ENCODE measurements around the gene PGA5.

DNA sequence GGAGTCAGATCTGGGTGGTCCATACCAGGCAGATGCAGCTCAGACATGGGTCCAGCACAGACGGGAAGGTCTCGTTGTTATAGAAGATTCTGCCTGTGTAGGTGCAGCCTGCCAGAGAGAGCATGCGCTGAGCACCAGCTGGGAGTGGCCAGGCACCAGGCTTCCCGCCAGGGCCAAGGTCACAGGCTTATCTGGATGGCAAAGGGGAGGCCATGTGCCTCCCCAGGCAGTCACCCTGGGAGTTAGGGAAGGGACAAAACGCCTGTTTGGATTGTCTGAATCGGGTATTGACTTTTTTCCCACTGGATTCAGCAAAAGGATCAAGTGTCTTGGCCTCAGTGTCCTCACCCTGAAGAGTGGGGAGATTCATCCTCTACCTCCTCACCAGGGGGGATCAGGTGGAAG lies 26.5 kb downstream of the PGA5 start:
- TF ChIP-seq, protein P1, sequence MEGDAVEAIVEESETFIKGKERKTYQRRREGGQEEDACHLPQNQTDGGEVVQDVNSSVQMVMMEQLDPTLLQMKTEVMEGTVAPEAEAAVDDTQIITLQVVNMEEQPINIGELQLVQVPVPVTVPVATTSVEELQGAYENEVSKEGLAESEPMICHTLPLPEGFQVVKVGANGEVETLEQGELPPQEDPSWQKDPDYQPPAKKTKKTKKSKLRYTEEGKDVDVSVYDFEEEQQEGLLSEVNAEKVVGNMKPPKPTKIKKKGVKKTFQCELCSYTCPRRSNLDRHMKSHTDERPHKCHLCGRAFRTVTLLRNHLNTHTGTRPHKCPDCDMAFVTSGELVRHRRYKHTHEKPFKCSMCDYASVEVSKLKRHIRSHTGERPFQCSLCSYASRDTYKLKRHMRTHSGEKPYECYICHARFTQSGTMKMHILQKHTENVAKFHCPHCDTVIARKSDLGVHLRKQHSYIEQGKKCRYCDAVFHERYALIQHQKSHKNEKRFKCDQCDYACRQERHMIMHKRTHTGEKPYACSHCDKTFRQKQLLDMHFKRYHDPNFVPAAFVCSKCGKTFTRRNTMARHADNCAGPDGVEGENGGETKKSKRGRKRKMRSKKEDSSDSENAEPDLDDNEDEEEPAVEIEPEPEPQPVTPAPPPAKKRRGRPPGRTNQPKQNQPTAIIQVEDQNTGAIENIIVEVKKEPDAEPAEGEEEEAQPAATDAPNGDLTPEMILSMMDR (IDR thresholded peaks at IDR 0.05), result no peak
- TF ChIP-seq POLR2A (IDR thresholded peaks at IDR 0.05), result no peak
